DOHH2 (cell line): Measurements from ENCODE around the gene PHF10.

ENCODE experiments used
- H3F3A ChIP-seq: fragments of 200-600 bp; sonication (generic), shearing (Covaris generic); 2 replicates; pipeline ENCODE4 v1.6.0; 2016; ENCODE audit warnings: antibody characterized with exemption, mild to moderate bottlenecking; ENCODE audit not compliant: control insufficient read depth, insufficient read depth
- H3K27ac ChIP-seq: fragments of 200-600 bp; sonication (generic); 2 replicates; pipeline ENCODE4 v1.5.1; 2014; ENCODE audit warnings: low read depth, mild to moderate bottlenecking, low read length, moderate library complexity
- H3K27me3 ChIP-seq: fragments of 200-600 bp; sonication (generic); 2 replicates; pipeline ENCODE4 v1.6.1; 2014; ENCODE audit warnings: mild to moderate bottlenecking, low read length, mixed read lengths; ENCODE audit not compliant: control insufficient read depth
- H3K36me3 ChIP-seq: fragments of 200-600 bp; sonication (generic); 2 replicates; pipeline ENCODE4 v1.6.1; 2014; ENCODE audit warnings: mild to moderate bottlenecking, low read length, moderate library complexity, mixed read lengths; ENCODE audit not compliant: control insufficient read depth
- H3K4me1 ChIP-seq: fragments of 200-600 bp; sonication (generic); 2 replicates; pipeline ENCODE4 v1.6.1; 2014; ENCODE audit warnings: mild to moderate bottlenecking, low read length, mixed read lengths; ENCODE audit not compliant: control insufficient read depth
- H3K4me2 ChIP-seq: fragments of 200-600 bp; sonication (generic); 2 replicates; pipeline ENCODE4 v1.6.0; 2014; ENCODE audit warnings: mild to moderate bottlenecking, low read length, moderate library complexity
- H3K4me3 ChIP-seq: fragments of 200-600 bp; sonication (generic); 2 replicates; pipeline ENCODE4 v1.5.1; 2014; ENCODE audit warnings: mild to moderate bottlenecking, low read length, mixed read lengths
- H3K79me2 ChIP-seq: fragments of 200-600 bp; sonication (generic); 2 replicates; pipeline ENCODE4 v1.6.1; 2014; ENCODE audit warnings: mild to moderate bottlenecking, low read length, mixed read lengths; ENCODE audit not compliant: control insufficient read depth
- H3K9me2 ChIP-seq: fragments of 200-600 bp; sonication (generic); replicated peaks from 2 replicates; pipeline ENCODE4 v1.6.1; 2014; ENCODE audit warnings: mild to moderate bottlenecking, low read length, mixed read lengths; ENCODE audit not compliant: control insufficient read depth
- H3K9me3 ChIP-seq: fragments of 200-600 bp; sonication (generic); 2 replicates; pipeline ENCODE4 v1.6.1; 2014; ENCODE audit warnings: antibody characterized with exemption, low read length, mixed read lengths; ENCODE audit not compliant: control insufficient read depth, insufficient read depth
- H4K20me1 ChIP-seq: fragments of 200-600 bp; sonication (generic); 2 replicates; pipeline ENCODE4 v1.6.0; 2014; ENCODE audit warnings: low read depth, mild to moderate bottlenecking, antibody characterized with exemption, low read length, moderate library complexity; ENCODE audit not compliant: control insufficient read depth, insufficient read depth
- CTCF ChIP-seq: fragments of 200-600 bp; sonication (generic); IDR thresholded peaks from one replicate; pipeline ENCODE4 v1.5.1; 2014; ENCODE audit warnings: antibody characterized with exemption, mild to moderate bottlenecking, low read depth, low read length; ENCODE audit not compliant: poor library complexity, severe bottlenecking
- EZH2phosphoT487 ChIP-seq: fragments of 200-600 bp; sonication (generic); IDR thresholded peaks from 2 replicates; pipeline ENCODE4 v1.6.1; 2017; ENCODE audit warnings: borderline replicate concordance, mild to moderate bottlenecking, antibody characterized with exemption, low read length, moderate library complexity, mixed read lengths

Gene PHF10

DNA sequence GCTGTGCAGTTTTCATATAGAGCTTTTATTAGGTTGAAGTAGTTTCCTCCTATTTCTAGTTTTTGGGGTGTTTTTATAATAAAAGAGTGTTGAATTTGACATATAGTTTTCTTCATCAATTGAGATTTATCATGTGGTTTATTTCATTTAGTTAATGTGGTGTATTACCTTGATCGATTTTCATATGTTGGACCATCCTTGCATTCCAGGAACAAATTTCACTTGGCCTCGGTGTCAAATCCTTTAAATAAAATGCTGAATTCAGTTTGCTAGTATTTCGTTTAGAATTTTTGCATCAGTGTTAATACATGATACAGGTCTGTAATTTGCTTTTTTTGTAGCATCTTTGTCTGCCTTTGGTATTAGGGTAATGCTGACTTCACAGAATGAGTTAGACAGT is 21.1 kb upstream of the PHF10 start:
- H3K9me3 ChIP-seq, result no peaks in the 10 kb centered on the region
- peaks cover 28% of the 10 kb centered on the region for H3K36me3 ChIP-seq
- no peaks in the 10 kb centered on the region for H3K9me2 ChIP-seq

GRCh38 chr6:169741344-169741743 is 17.0 kb upstream of the PHF10 start:
- Histone ChIP-seq H3K27ac (no peak overlapping the region), H3K79me2 (no peaks in the 10 kb centered on the region), H3K36me3 (no peaks in the 10 kb centered on the region; the same call in 1 of the 2 replicates), H3K9me2 (no peaks in the 10 kb centered on the region), H3K4me1 (no peaks in the 10 kb centered on the region), H3K4me3 (no peak overlapping the region), H3K4me2 (no peak overlapping the region), H4K20me1 (no peaks in the 10 kb centered on the region), H3F3A (no peaks in the 10 kb centered on the region; the same call in 1 of the 2 replicates), H3K27me3 (no peaks in the 10 kb centered on the region), H3K9me3 (no peaks in the 10 kb centered on the region)
- TF ChIP-seq CTCF, result no peak
- TF ChIP-seq EZH2phosphoT487, result no peak

More for the DNA sequence above, 21.1 kb upstream of the PHF10 start:
- Histone ChIP-seq H3K27me3 (no peaks in the 10 kb centered on the region), H4K20me1 (peaks cover 4% of the 10 kb centered on the region; the same call in 1 of the 2 replicates), H3K4me2 (no peak overlapping the region), H3F3A (peaks cover 11% of the 10 kb centered on the region), H3K79me2 (peaks cover 15% of the 10 kb centered on the region), H3K27ac (no peak overlapping the region), H3K4me3 (no peak overlapping the region), H3K4me1 (peaks cover 10% of the 10 kb centered on the region)
- no peak for TF ChIP-seq CTCF
- no peak for TF ChIP-seq EZH2phosphoT487

DNA sequence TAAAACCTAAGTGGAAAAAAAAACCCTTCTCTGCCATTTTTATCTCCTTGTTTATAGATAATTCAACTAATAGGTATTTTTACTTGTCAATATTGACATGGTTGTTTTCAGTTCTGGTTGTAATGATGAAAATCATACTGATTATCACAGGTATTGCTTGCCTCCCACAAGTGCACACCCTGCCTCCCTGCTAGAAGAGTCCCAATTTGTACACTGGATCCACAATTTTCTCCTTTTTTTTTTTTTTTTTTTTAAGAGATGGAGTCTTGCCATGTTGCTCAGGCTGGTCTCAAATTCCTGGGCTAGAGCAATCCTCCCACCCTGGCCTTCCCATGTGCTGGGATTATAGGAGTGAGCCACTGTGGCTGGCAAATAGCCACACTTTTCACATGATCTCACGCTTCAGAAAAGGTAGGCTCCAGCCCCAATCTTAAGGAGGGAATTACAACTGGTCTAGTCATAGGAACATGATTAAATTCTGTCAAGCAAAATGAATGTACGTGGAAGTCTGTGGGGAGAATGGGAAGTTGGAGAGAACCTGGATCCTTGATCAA is 14.8 kb upstream of the PHF10 start:
- Histone ChIP-seq H3K36me3 (no peaks in the 10 kb centered on the region), H4K20me1 (no peaks in the 10 kb centered on the region), H3K9me3 (no peaks in the 10 kb centered on the region), H3K27ac (no peak overlapping the region), H3K4me2 (no peak overlapping the region), H3K9me2 (no peaks in the 10 kb centered on the region), H3F3A (no peaks in the 10 kb centered on the region), H3K27me3 (no peaks in the 10 kb centered on the region), H3K79me2 (no peaks in the 10 kb centered on the region), H3K4me1 (peaks cover 5% of the 10 kb centered on the region), H3K4me3 (no peak overlapping the region)
- TF ChIP-seq EZH2phosphoT487, result no peak
- TF ChIP-seq CTCF, result no peak
